Right lobe of liver (tissue), 4 donors: ENCODE data around the gene WIF1.

Experiments
- CTCF ChIP-seq, 4 donors: fragments of 200-600 bp in 3 of 4; fragments of 450-650 bp in 1 of 4; IDR thresholded peaks; one replicate each; pipeline versions ENCODE4 v1.5.1 to v1.8.0; 2016 to 2022; ENCODE audit warnings: antibody characterized with exemption in 4 of 4, mild to moderate bottlenecking in 2 of 4
- POLR2A ChIP-seq: fragments of 450-650 bp; IDR thresholded peaks from one replicate; pipeline ENCODE4 v1.6.1; 2017; ENCODE audit warnings: antibody characterized with exemption, mild to moderate bottlenecking
- donor health status: DM: no; HTN: no; CAD: no.
- donor health status: DM: no; HTN: no; CAD: no.
- donor health status: DM: no; HTN: yes; CAD: no.

GRCh38 chr12:65106948-65107347 lies 14.2 kb downstream of the WIF1 start:
- TF ChIP-seq CTCF (IDR thresholded peaks at IDR 0.05) (peak; percentile 16 to 38 (median 35)), POLR2A (no peak)
